SKM-1 treated with dmso at 0.1 percent for 144 hours (cell line): ENCODE measurements around the gene TTLL10.

Experiments used
- DNase-seq: peaks from one replicate; lab custom pipeline; 2025; ENCODE audit not compliant: unreplicated experiment; lab: John Stamatoyannopoulos, UW

Gene TTLL10

GRCh38 chr1:1173793-1174415 lies at the start of gene TTLL10:
TSS of gene TTLL10 (plus strand) at chr1:1173880. CDS start at chr1:1179216, 5,336 bp downstream.
- DNase-seq: no peak

DNA sequence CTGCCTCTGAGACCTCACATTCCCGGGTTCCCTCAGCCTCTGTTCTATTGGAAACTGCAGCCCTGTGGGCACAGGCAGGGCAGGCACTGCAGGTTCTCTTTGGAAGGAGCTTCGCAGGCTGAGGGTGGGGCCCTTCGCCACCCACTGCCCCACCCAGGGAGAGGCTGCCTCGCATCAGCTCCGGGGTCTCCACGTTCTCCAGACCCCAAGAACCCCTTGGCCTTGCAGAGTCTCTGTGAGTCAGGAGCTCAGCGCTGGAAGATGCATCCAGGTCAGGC lies 49.2 kb upstream of the TTLL10 start:
- no peak for DNase-seq

GRCh38 chr1:1124786-1125642 lies 48.7 kb upstream of the TTLL10 start:
- DNase-seq: no peak

DNA sequence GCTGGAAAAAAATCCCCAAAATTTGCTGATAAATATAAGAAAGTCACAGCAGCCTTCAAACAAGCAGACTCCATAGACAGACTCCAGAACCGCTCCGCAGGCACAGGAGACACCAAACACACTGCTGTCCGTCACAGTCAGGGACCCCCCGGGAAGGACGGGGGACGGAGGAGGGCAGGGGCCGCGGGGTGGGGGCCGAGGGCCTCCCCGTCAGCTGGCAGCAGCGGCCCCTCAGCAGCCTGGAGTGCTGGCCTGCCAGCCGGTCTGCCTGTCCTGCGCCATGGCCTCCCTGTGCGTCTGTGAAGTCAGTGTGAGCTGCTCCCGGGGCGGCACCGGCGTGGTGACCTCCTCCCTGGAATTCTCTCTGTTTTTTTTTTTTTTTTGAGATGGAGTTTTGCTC lies 47.7 kb upstream of the TTLL10 start:
- DNase-seq: no peak

- DNase-seq: no peak
Observed at GRCh38 chr1:1127551-1128451, 45.9 kb upstream of the TTLL10 start.

DNA sequence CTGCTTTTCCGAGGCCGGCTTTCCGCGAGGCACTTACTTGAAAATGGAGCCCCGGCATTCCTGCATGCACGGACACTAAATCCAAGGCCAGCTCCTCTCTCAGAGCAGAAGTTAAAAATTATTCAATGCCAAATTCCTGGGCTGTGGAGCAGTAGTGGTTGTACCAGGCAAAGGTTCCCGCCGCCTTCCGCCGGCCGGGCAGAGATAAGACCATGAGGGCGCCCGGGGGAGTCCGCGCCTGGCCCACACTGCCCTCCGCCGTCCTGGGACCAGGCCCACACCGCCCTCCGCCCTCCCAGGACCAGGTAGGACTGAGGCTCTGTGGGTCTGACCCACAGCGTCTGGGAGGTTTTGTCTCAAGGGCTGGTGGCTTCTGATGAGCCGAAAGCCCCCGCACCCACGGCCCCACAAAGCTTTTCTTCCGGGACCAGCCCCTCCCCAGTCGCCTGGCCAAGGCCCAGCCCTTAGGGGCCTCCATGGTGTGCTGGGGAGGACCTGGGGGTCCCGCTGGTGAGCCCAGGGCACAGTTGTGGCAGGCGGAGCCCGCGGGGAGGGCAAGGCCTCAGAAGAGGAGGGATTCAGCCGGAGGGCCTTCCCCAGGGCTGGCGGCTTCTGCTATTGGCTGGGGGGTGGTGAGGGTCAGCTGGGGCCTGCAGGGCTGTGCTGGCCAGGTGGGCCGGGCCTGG lies 45.1 kb upstream of the TTLL10 start:
- DNase-seq: no peak

- DNase-seq: no peak
Observed at GRCh38 chr1:1129381-1129821, 44.3 kb upstream of the TTLL10 start.

GRCh38 chr1:1130206-1131120 lies 43.2 kb upstream of the TTLL10 start:
- no peak for DNase-seq

GRCh38 chr1:1132042-1132950 lies 41.4 kb upstream of the TTLL10 start:
- no peak for DNase-seq

GRCh38 chr1:1132956-1133750 lies 40.5 kb upstream of the TTLL10 start:
- DNase-seq: no peak

GRCh38 chr1:1134300-1134970 lies 39.2 kb upstream of the TTLL10 start:
- no peak for DNase-seq

- DNase-seq: no peak
Observed at GRCh38 chr1:1135339-1136136, 38.1 kb upstream of the TTLL10 start.

- no peak for DNase-seq
Observed at GRCh38 chr1:1136547-1137230, 37.0 kb upstream of the TTLL10 start.

GRCh38 chr1:1137256-1138045 lies 36.2 kb upstream of the TTLL10 start:
- no peak for DNase-seq

DNA sequence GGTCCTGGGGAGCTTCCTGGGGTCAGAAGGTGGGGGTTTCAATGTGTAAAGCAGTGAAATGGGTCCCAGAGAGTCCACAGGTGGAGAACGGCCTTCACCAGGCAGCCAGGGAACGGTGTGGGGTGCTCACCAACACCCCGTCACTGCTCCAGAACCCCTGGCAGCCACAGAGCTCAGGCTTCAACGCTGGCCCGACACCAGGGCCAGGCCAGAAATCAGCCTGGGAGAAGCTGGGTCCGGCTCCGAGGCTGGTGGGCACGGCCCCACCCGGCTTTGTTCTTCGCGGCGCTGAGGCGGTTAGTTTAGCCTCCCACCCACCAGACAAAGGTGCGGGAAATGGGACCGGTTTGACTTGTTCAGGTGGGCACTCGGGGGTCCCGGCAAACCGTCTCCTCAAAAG lies 33.0 kb upstream of the TTLL10 start:
- no peak for DNase-seq
